Nephron progenitor cell (in vitro differentiated cells): ENCODE data around the gene FTHL17.

ENCODE experiments used
- DNase-seq: peaks from one replicate; pipeline ENCODE4 v3.0.0; 2021
- H3K27ac Mint-ChIP-seq: 2 replicates; pipeline ENCODE4 v1.8.0; 2021; ENCODE audit warnings: mild to moderate bottlenecking, moderate library complexity, mixed read lengths
- H3K27me3 Mint-ChIP-seq: 2 replicates; pipeline ENCODE4 v1.8.0; 2021; ENCODE audit warnings: mild to moderate bottlenecking, low read depth, mixed read lengths; ENCODE audit not compliant: poor library complexity
- H3K36me3 Mint-ChIP-seq: 2 replicates; pipeline ENCODE4 v1.8.0; 2021; ENCODE audit warnings: low read depth, mixed read lengths
- H3K4me1 Mint-ChIP-seq: 2 replicates; pipeline ENCODE4 v1.8.0; 2021; ENCODE audit warnings: mixed read lengths
- H3K4me3 Mint-ChIP-seq: 2 replicates; pipeline ENCODE4 v1.8.0; 2021; ENCODE audit warnings: mild to moderate bottlenecking, moderate library complexity, mixed read lengths
- H3K9me3 Mint-ChIP-seq: 2 replicates; pipeline ENCODE4 v1.8.0; 2021; ENCODE audit warnings: mild to moderate bottlenecking, moderate library complexity, mixed read lengths
- TF ChIP-seq, protein P1 (sequence below): fragments of 200-600 bp; sonication (generic); IDR thresholded peaks from 2 replicates; pipeline ENCODE4 v1.5.0; 2021; ENCODE audit warnings: antibody characterized with exemption

FTHL17 gene

GRCh38 chrX:31099536-31100090 lies 27.8 kb upstream of the FTHL17 start:
- Mint-ChIP-seq H3K9me3 (peaks cover 51% of the 10 kb centered on the region), H3K36me3 (no peaks in the 10 kb centered on the region), H3K27ac (no peak overlapping the region), H3K27me3 (peaks cover 3% of the 10 kb centered on the region), H3K4me1 (no peaks in the 10 kb centered on the region), H3K4me3 (no peak overlapping the region)
- TF ChIP-seq, protein P1, sequence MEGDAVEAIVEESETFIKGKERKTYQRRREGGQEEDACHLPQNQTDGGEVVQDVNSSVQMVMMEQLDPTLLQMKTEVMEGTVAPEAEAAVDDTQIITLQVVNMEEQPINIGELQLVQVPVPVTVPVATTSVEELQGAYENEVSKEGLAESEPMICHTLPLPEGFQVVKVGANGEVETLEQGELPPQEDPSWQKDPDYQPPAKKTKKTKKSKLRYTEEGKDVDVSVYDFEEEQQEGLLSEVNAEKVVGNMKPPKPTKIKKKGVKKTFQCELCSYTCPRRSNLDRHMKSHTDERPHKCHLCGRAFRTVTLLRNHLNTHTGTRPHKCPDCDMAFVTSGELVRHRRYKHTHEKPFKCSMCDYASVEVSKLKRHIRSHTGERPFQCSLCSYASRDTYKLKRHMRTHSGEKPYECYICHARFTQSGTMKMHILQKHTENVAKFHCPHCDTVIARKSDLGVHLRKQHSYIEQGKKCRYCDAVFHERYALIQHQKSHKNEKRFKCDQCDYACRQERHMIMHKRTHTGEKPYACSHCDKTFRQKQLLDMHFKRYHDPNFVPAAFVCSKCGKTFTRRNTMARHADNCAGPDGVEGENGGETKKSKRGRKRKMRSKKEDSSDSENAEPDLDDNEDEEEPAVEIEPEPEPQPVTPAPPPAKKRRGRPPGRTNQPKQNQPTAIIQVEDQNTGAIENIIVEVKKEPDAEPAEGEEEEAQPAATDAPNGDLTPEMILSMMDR, result no peak
- DNase-seq, result no peak

GRCh38 chrX:31098079-31098478 lies 26.2 kb upstream of the FTHL17 start:
- H3K36me3 Mint-ChIP-seq, result no peaks in the 10 kb centered on the region
- peaks cover 57% of the 10 kb centered on the region for H3K9me3 Mint-ChIP-seq
- DNase-seq, result no peak
- H3K27me3 Mint-ChIP-seq, result peaks cover 2% of the 10 kb centered on the region
- TF ChIP-seq, protein P1, result no peak
- no peaks in the 10 kb centered on the region for H3K4me1 Mint-ChIP-seq
- no peak overlapping the region for H3K4me3 Mint-ChIP-seq
- no peak overlapping the region for H3K27ac Mint-ChIP-seq

GRCh38 chrX:31093639-31093975 lies 21.8 kb upstream of the FTHL17 start:
- Mint-ChIP-seq H3K4me3 (no peak overlapping the region), H3K36me3 (no peaks in the 10 kb centered on the region), H3K9me3 (peaks cover 67% of the 10 kb centered on the region)

DNA sequence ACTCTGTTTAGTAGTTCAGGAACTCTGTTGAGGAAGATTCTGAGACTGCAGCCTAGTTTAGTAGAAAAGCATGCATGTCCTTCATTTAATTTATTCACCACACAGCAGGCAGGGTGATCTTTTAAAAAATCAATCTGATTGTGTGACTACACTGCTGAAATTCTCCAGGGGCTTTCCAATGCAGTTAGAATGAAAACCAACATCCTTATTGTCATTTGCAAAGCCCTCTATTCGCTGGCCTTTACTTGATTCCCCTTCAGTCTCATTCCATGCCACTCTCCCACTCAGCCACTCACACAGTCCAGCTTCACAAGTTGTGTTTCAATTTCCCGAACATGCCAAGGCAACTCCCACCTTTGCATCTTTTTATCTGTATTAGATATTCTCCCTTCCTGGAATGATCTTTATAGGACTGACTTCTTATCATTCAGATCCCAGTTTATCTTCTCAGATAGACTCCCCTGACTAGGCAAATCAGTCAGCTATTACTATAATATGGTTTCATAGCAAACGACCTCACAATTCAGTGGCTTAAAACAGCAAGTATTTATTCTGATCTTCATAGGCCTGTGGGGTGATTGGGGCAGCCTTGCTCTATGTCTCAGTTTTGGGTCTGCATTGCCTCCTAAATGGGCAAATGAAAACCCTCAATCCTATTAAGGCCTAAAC lies 21.3 kb upstream of the FTHL17 start:
- Mint-ChIP-seq H3K36me3 (no peaks in the 10 kb centered on the region), H3K9me3 (peaks cover 69% of the 10 kb centered on the region), H3K4me3 (no peak overlapping the region), H3K27me3 (peaks cover 2% of the 10 kb centered on the region), H3K4me1 (no peaks in the 10 kb centered on the region), H3K27ac (no peak overlapping the region)
- TF ChIP-seq, protein P1, result no peak
- no peak for DNase-seq

More at GRCh38 chrX:31093639-31093975, 21.8 kb upstream of the FTHL17 start:
- no peak for DNase-seq
- Mint-ChIP-seq H3K27ac (no peak overlapping the region), H3K27me3 (peaks cover 2% of the 10 kb centered on the region), H3K4me1 (no peaks in the 10 kb centered on the region)
- TF ChIP-seq, protein P1, result no peak

GRCh38 chrX:31092476-31092875 lies 20.6 kb upstream of the FTHL17 start:
- DNase-seq, result no peak
- Mint-ChIP-seq H3K9me3 (peaks cover 68% of the 10 kb centered on the region), H3K36me3 (no peaks in the 10 kb centered on the region), H3K4me3 (no peak overlapping the region), H3K27ac (no peak overlapping the region), H3K27me3 (peaks cover 2% of the 10 kb centered on the region), H3K4me1 (no peaks in the 10 kb centered on the region)
- TF ChIP-seq, protein P1, result no peak

DNA sequence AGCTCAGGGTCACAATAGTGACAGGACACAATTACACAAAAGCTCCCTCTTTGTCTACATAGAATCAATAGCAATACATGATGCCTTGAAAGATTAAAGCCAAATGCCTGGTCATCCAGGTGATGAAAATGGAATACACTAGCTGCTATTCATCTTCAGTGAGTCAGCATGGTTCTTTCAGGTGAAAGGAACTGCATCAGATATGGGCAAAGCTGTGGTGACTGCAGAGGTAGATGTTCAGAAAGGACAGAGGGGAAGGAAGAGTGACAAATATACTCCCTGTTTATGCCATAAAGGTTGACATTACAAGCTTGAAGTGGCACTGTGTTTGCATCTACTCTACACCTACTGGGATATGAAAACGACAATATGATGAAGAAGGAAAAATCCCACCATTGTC lies 20.0 kb upstream of the FTHL17 start:
- H3K4me1 Mint-ChIP-seq, result no peaks in the 10 kb centered on the region
- no peak overlapping the region for H3K4me3 Mint-ChIP-seq
- no peaks in the 10 kb centered on the region for H3K36me3 Mint-ChIP-seq
- H3K27me3 Mint-ChIP-seq, result peaks cover 2% of the 10 kb centered on the region
- H3K9me3 Mint-ChIP-seq, result peaks cover 62% of the 10 kb centered on the region
- no peak for DNase-seq
- TF ChIP-seq, protein P1, result no peak
- H3K27ac Mint-ChIP-seq, result no peak overlapping the region
